GM19397 (cell line): Measurements from ENCODE around the gene MCM8.

Experiments
- ATAC-seq: cut with Tn5 transposase; IDR thresholded peaks from one replicate; pipeline ENCODE4 v1.9.1; 2021; ENCODE audit warnings: mild to moderate bottlenecking, moderate library complexity; ENCODE audit not compliant: unreplicated experiment

The MCM8 gene

GRCh38 chr20:5945963-5946362, 4.5 kb upstream of the MCM8 start:
- no peak for ATAC-seq

GRCh38 chr20:5947276-5947675, 3.2 kb upstream of the MCM8 start:
- no peak for ATAC-seq

DNA sequence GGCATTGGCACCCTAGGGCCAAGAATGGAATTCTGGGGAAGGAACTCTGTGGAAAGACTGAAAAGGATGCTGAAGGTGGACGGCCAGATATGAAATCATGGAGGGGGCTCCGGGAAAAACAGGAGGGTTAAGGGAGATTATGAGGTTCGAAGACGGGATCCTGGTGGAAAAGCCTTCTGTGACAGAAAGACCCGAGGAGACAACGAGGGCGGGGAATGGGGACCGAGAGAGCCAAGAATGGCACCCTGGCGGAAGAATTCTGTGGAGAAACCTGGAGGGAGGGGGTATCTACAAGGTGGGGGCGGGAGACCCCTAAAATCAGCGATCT, 545 bp upstream of the MCM8 start:
- ATAC-seq = no peak

DNA sequence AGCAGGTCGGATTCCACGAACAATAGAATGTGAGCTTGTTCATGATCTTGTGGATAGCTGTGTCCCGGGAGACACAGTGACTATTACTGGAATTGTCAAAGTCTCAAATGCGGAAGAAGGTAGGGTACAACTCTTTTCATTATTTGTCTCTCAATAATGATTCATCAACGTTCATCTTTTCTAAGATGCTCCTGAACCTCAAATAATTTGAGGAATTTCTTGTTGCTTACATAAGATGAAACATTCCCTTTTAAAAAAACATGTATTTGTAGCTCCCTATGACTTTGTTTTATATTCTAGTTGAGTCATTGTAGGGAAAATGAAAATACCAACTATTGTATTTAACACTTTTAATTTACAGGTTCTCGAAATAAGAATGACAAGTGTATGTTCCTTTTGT, 17.0 kb downstream of the MCM8 start:
- no peak for ATAC-seq

- ATAC-seq = no peak
Observed at GRCh38 chr20:5968462-5968861, 18.0 kb downstream of the MCM8 start.

GRCh38 chr20:5969348-5969935, 19.0 kb downstream of the MCM8 start:
- no peak for ATAC-seq

GRCh38 chr20:5969940-5970339, 19.5 kb downstream of the MCM8 start:
- ATAC-seq = no peak

DNA sequence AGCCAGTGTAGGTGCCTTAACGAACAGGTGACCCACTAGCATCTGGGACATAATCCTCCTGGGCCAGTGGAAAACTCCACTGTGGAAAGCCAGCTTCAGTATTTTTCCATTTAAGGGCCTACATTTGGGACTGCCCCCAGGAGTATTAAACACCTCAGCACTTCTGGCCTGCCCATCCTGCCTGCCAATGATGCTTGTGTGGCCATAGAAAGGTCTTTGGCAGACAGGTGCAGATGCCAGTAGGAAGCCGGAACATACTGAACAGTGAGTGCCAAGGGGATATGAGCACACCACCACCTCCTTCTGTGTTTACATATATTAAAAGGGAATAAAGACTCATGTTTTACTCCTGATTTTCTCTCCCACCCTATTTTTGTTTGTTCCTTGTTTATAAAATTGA, 19.9 kb downstream of the MCM8 start:
- ATAC-seq = no peak

GRCh38 chr20:5971203-5971602, 20.8 kb downstream of the MCM8 start:
- ATAC-seq = no peak

DNA sequence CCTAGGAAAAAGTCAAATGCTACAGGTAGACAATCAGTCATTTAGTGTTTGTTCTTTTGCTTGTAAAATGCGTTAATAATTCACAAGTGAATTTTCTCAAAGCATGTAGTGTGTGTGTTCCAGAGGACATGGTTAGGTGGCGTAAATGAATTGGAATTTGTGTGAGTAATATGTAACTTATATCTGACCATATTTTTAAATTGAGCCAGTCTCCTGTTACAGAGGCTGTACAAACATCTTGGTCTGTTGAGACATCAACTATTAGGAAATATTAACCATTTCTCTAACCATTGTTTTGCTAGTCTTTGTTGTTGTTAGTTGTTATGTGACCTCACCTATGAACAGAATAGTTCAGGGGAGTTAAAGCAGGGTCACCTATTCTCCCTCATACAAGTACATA, 22.7 kb downstream of the MCM8 start:
- no peak for ATAC-seq

DNA sequence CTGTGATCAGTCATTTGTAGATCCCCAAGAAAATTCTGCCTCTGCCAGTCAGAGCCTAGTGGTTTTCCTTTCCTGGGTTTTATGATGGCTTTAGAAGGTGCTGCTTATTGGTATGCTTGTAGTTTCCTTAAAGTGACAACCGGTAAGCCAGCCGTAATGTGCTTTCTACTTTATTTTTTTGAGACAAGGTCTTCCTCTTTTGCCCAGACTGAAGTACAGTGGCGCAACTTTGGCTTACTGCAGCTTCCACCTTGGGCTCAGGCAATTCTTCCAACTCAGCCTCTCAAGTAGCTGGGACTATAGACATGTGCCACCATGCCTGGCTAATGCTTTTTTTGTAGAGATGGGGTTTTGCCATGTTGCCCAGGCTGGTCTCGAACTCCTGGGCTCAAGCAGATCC, 23.5 kb downstream of the MCM8 start:
- ATAC-seq = no peak

GRCh38 chr20:5974531-5974930, 24.1 kb downstream of the MCM8 start:
- ATAC-seq = no peak

GRCh38 chr20:5975778-5976177, 25.3 kb downstream of the MCM8 start:
- ATAC-seq = no peak

GRCh38 chr20:5977223-5977622, 26.8 kb downstream of the MCM8 start:
- ATAC-seq = no peak

DNA sequence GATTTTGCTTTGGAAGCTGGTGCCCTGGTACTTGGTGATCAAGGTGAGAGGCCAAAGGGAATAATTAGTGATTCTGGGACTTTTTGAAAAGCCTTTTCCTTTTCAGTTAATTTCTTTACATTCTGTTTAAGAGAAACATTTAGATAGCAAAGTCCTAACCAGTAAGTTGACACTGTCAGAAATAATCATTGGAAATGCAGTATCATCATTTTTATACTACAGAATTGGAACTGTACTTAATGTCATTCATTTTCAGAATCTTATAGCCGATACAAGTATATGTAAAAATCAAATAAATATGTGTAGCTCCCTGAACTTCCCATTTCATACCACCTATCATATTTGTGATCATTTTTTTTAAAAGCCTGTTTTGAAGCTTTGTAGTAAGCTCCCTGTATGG, 27.5 kb downstream of the MCM8 start:
- ATAC-seq = no peak

- ATAC-seq = no peak
Observed at GRCh38 chr20:5979801-5980200, 29.3 kb downstream of the MCM8 start.

- no peak for ATAC-seq
Observed at GRCh38 chr20:5980720-5981538, 30.5 kb downstream of the MCM8 start.

GRCh38 chr20:5987383-5987782, 36.9 kb downstream of the MCM8 start:
- no peak for ATAC-seq

- ATAC-seq = no peak
Observed at GRCh38 chr20:5989539-5989938, 39.1 kb downstream of the MCM8 start.

GRCh38 chr20:5990946-5991345, 40.5 kb downstream of the MCM8 start:
- no peak for ATAC-seq

DNA sequence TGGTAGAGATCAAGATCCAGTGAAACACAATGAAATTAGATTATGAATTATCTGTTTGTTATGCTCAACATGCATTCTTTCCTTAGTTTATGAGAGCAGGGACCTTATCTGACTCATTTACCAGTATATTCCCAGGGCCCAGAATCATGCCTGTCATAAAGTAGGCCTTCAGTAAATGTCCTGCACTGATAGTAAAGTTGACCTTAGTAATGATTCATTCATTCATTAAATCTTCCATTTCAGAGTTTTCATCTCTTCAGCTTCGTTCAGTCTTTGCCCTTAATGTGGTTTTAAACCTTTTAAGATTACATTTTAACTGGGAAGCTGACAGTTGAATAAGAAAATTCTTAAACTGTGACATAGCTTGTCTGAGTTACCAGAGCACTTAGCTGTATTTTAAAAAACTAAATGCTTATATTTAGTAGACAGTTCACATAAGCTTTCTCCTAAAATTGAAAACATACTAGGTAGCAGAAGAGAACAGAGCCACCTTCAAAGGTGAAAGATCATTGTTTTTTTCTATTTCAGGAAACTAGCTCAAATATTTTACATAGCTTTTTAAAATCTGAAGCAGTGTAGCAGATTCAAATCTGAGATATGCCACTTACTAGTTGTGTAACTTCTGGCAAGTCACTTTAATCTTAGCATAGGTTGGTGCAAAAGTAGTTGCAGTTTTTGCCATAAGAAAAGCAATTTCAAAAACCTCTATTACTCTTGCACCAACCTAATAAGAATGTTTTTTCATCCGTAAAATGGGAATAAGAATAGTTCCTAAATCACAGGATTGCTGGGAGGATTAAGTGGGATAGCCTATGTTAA, 41.4 kb downstream of the MCM8 start:
- no peak for ATAC-seq

DNA sequence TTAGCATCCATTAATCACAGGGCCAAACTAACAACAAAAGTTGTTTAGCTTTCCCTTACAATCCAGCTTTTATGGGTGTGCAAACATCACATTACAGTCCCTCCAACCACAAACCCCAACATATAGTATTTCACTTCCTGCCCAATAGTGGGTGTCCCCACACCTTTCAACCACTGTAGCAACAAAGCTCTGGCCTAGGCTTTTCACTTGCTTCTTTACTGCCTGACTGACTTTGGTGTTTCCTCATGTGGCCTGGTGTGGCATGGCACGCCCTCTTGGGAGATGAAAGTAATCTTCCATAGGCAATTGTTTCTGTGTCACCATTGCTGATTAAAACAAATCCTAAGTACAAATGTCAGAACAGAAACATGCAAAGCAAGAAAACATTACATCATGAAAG, 46.3 kb downstream of the MCM8 start:
- peak; percentile 90 for ATAC-seq
